Measurements from ENCODE around the gene FXYD4. TPM values are rescaled to one million over a fixed set of nuclear protein-coding genes. Genes with fewer than 3 reads are reported as not detected.
A peak's percentile ranks its signal among the peaks of the same experiment; 100 is the strongest.

FXYD4 gene
- total RNA-seq, 3 donors from 2014 or later (not counting 1 experiment from before 2014, with no cell fraction given): not detected

DNA sequence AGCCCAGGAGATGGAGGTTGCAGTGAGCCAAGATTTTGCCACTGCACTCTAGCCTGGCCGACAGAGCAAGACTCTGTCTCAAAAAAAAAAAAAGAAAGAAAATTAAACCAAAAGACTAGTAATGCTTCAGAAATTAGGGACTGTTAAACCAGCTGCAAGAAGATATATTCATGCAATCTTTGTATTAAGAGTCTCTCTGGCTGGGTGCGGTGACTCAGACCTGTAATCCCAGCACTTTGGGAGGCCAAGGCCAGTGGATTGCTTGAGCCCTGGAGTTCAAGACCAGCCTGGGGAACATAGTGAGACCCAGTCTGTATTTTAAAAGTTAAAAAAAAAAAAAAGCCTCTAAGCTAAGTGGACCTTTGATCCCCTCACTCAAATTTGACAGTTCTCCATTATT, 40.1 kb downstream of the FXYD4 start:
- DNase-seq (no peak), ATAC-seq (no peak)
- Mint-ChIP-seq H3K27me3 (ENCODE audit: low read depth in 2 of 2) (no peaks in the 10 kb centered on the region), H3K27ac (no peak overlapping the region), H3K4me1 (peaks cover 16 to 22% of the 10 kb centered on the region in 2 donors), H3K36me3 (no peaks in the 10 kb centered on the region), H3K4me3 (no peak overlapping the region), H3K9me3 (no peaks in the 10 kb centered on the region)
- peaks cover 28% of the 10 kb centered on the region for H3K4me1 ChIP-seq (ENCODE audit: control insufficient read depth, insufficient read depth, low read length)
- H3K36me3 ChIP-seq (ENCODE audit: control insufficient read depth, insufficient read depth, low read length): no peaks in the 10 kb centered on the region
- H3K27ac ChIP-seq (ENCODE audit: low read length): no peak overlapping the region
- no peak overlapping the region for H3K4me3 ChIP-seq (ENCODE audit: low read length)
- H3K27me3 ChIP-seq (ENCODE audit: control insufficient read depth, insufficient read depth, low read length): no peaks in the 10 kb centered on the region
- no peaks in the 10 kb centered on the region for H3K9me3 ChIP-seq (ENCODE audit: control insufficient read depth, insufficient read depth, low read length)
- TF ChIP-seq, protein P1, sequence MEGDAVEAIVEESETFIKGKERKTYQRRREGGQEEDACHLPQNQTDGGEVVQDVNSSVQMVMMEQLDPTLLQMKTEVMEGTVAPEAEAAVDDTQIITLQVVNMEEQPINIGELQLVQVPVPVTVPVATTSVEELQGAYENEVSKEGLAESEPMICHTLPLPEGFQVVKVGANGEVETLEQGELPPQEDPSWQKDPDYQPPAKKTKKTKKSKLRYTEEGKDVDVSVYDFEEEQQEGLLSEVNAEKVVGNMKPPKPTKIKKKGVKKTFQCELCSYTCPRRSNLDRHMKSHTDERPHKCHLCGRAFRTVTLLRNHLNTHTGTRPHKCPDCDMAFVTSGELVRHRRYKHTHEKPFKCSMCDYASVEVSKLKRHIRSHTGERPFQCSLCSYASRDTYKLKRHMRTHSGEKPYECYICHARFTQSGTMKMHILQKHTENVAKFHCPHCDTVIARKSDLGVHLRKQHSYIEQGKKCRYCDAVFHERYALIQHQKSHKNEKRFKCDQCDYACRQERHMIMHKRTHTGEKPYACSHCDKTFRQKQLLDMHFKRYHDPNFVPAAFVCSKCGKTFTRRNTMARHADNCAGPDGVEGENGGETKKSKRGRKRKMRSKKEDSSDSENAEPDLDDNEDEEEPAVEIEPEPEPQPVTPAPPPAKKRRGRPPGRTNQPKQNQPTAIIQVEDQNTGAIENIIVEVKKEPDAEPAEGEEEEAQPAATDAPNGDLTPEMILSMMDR (IDR thresholded peaks at IDR 0.05): no peak
- WGBS (ENCODE audit: insufficient coverage): 91% methylated on average over 2 of the region's 2 CpGs
- intact Hi-C loops (cut with micrococcal nuclease): no loop called here

DNA sequence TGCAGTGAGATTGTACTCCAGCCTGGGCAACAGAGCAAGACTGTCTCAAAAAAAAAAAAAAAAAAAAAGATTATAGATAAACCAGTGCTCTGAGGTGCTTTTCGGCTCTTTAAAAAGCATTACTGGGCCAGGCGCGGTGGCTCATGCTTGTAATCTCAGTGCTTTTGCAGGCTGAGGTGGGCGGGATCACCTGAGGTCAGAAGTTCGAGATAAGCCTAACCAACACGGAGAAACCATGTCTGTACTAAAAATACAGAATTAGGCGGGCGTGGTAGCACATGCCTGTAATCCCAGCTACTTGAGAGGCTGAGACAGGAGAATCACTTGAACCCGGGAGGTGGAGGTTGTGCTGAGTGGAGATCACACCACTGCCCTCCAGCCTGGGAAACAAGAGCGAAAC, 44.1 kb downstream of the FXYD4 start:
- peaks cover 43% of the 10 kb centered on the region for H3K4me1 ChIP-seq (ENCODE audit: control insufficient read depth, insufficient read depth, low read length)
- DNase-seq (no peak), ATAC-seq (no peak)
- WGBS (ENCODE audit: insufficient coverage): 87% methylated on average over 8 of the region's 10 CpGs
- H3K27me3 ChIP-seq (ENCODE audit: control insufficient read depth, insufficient read depth, low read length): no peaks in the 10 kb centered on the region
- H3K27ac Mint-ChIP-seq: peak overlapping the region in 1 of 2 donors; percentile 62
- no peaks in the 10 kb centered on the region for H3K36me3 ChIP-seq (ENCODE audit: control insufficient read depth, insufficient read depth, low read length)
- TF ChIP-seq, protein P1 (IDR thresholded peaks at IDR 0.05): no peak
- no peak overlapping the region for H3K4me3 ChIP-seq (ENCODE audit: low read length)
- peaks cover 30% of the 10 kb centered on the region in 2 donors for H3K4me1 Mint-ChIP-seq
- H3K9me3 Mint-ChIP-seq: no peaks in the 10 kb centered on the region
- H3K27me3 Mint-ChIP-seq (ENCODE audit: low read depth in 2 of 2): no peaks in the 10 kb centered on the region
- no peaks in the 10 kb centered on the region for H3K9me3 ChIP-seq (ENCODE audit: control insufficient read depth, insufficient read depth, low read length)
- H3K27ac ChIP-seq (ENCODE audit: low read length): no peak overlapping the region
- intact Hi-C loops (cut with micrococcal nuclease): no loop called here
- H3K4me3 Mint-ChIP-seq: no peak overlapping the region
- H3K36me3 Mint-ChIP-seq: no peaks in the 10 kb centered on the region

DNA sequence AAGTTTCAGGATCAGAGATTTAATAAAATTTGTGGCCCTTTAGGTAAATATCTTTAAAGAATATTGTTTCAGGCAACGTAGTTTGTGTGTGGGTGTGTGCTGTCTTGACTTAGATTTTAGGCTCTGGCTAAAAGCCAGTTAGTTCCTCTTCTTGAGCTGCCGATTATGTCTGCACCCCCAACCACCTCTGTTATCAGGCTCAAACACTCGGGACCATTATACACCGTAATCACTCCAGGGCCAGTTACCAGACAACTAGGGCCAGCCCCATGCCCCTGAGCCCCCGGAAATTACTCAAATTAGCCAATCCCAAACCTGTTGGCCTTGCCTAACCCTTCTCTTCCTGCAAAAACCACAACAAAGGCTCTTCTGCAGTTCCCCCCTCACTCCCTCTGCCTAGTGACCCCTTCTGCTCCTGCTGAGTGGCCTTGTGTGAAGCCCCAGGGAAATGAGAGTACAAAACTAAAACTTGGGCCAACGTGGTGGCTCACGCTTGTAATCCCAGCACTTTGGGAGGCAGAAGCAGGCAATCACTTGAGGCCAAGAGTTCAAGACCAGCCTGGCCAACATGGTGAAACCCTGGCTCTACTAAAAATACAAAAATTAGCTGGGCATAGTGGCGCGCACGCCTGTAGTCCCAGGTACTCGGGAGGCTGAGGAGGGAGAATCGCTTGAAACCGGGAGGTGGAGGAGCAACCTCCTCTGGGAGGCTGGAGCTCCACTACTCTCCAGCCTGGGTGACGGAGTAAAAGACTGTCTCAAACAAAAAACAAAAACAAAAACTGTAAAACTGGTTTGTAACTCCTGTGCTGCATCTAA, 46.7 kb downstream of the FXYD4 start:
- Histone ChIP-seq H3K4me1 (ENCODE audit: control insufficient read depth, insufficient read depth, low read length) (peaks cover 54% of the 10 kb centered on the region), H3K4me3 (ENCODE audit: low read length) (no peak overlapping the region), H3K27ac (ENCODE audit: low read length) (peak overlapping the region; percentile 76), H3K9me3 (ENCODE audit: control insufficient read depth, insufficient read depth, low read length) (no peaks in the 10 kb centered on the region), H3K27me3 (ENCODE audit: control insufficient read depth, insufficient read depth, low read length) (no peaks in the 10 kb centered on the region), H3K36me3 (ENCODE audit: control insufficient read depth, insufficient read depth, low read length) (no peaks in the 10 kb centered on the region)
- Mint-ChIP-seq H3K27me3 (ENCODE audit: low read depth in 2 of 2) (no peaks in the 10 kb centered on the region), H3K9me3 (no peaks in the 10 kb centered on the region), H3K4me1 (peaks cover 35 to 41% of the 10 kb centered on the region in 2 donors), H3K27ac (peak overlapping the region; percentile 91 to 94), H3K36me3 (no peaks in the 10 kb centered on the region), H3K4me3 (peak overlapping the region; percentile 70)
- DNase-seq: peak; percentile 37 to 75
- TF ChIP-seq, protein P1 (IDR thresholded peaks at IDR 0.05): no peak
- 43% methylated on average over 13 of the region's 14 CpGs for WGBS (ENCODE audit: insufficient coverage)
- ATAC-seq: peak; percentile 39 to 75 (median 44)
- intact Hi-C loops (cut with micrococcal nuclease): no loop called here

Measured in natural killer cell (primary cell).